ENCODE measurements around the gene SFMBT2. TPM values are rescaled to one million over a fixed set of nuclear protein-coding genes. Genes with fewer than 3 reads are reported as not detected.

Gene SFMBT2
- total RNA-seq, 1 experiment from 2014 or later: 0.02 TPM

- POLR2A ChIA-PET: no interaction called here
Observed at GRCh38 chr10:7192831-7193361, 217.9 kb downstream of the SFMBT2 start.

More at GRCh38 chr10:7192831-7193361, 217.9 kb downstream of the SFMBT2 start:
- Histone ChIP-seq H3K9me2 (ENCODE audit: insufficient read depth) (no peaks in the 10 kb centered on the region), H3K4me2 (ENCODE audit: low read length) (no peak overlapping the region), H2AFZ (ENCODE audit: low read depth, low read length, poor library complexity, severe bottlenecking) (no peak overlapping the region), H4K20me1 (ENCODE audit: insufficient read depth) (no peaks in the 10 kb centered on the region), H3K4me1 (ENCODE audit: control insufficient read depth in 1 of 2, insufficient read depth in 2 of 2, low read length in 2 of 2) (no peaks in the 10 kb centered on the region), H3K36me3 (ENCODE audit: control insufficient read depth in 1 of 2, insufficient read depth in 2 of 2, low read length in 2 of 2) (no peaks in the 10 kb centered on the region), H3K4me3 (replicated peaks in 1 of 2; ENCODE audit: low read depth in 1 of 2, low read length in 2 of 2) (no peak overlapping the region), H3K27me3 (ENCODE audit: insufficient read depth, low read length) (0 out of 2 replicates have a peak, but pooled peaks cover 10% of the 10 kb centered on the region), H3K9ac (ENCODE audit: low read length) (no peak overlapping the region), H3K79me2 (ENCODE audit: insufficient read depth, low read length) (no peaks in the 10 kb centered on the region), H3K27ac (ENCODE audit: low read depth, low read length) (no peak overlapping the region), H3K9me3 (ENCODE audit: control insufficient read depth in 1 of 2, insufficient read depth in 1 of 2, low read depth in 1 of 2, low read length in 2 of 2) (no peaks in the 10 kb centered on the region)
- ChIA-PET RAD21 (ENCODE audit: low non-redundant PET in 1 of 2, low total read pairs in 2 of 2, uncharacterized antibody in 2 of 2, unreplicated experiment in 2 of 2) (no interaction called here), CTCF (no interaction called here)
- intact Hi-C loops (cut with micrococcal nuclease): no loop called here
- TF ChIP-seq RAD21 (IDR thresholded peaks at IDR 0.05; ENCODE audit: low read depth) (no peak), TCF7L2 (IDR thresholded peaks at IDR 0.05; ENCODE audit: borderline replicate concordance, extremely low read depth, insufficient read depth, insufficient read length) (no peak), EZH2 (IDR thresholded peaks at IDR 0.05) (no peak), ZNF274 (IDR thresholded peaks at IDR 0.05; ENCODE audit: low read depth, low read length) (no peak), EGR1 (IDR thresholded peaks at IDR 0.05; ENCODE audit: low read depth) (no peak), POLR2A (IDR thresholded peaks at IDR 0.05; ENCODE audit: borderline replicate concordance, extremely low read depth, insufficient read depth, insufficient read length) (no peak), ZBTB33 (IDR thresholded peaks at IDR 0.05; ENCODE audit: extremely low read depth, insufficient replicate concordance, low read length) (no peak), SP1 (IDR thresholded peaks at IDR 0.05; ENCODE audit: low read depth) (no peak), CEBPB (IDR thresholded peaks at IDR 0.05; ENCODE audit: low read depth) (no peak), REST (IDR thresholded peaks at IDR 0.05; ENCODE audit: low read depth) (no peak)
- ATAC-seq (no peak), DNase-seq (ENCODE audit: low read depth, low spot score) (no peak)
- no TSS peak for BruUV-seq (replicated peaks)

Measured in HCT116 (cell line).